HG03354 (cell line): Measurements from ENCODE around the gene CCDC66.
"Not testable (repeated sequence)": the region's sequence is repeated elsewhere in the genome, so short reads cannot be mapped to it uniquely, and the experiment has no call there.

Experiments used
- ATAC-seq: cut with Tn5 transposase; IDR thresholded peaks from one replicate; pipeline ENCODE4 v1.9.1; 2021; ENCODE audit warnings: mild to moderate bottlenecking; ENCODE audit not compliant: unreplicated experiment, poor library complexity, severe bottlenecking

The CCDC66 gene

GRCh38 chr3:56556908-56557830 is at the start of gene CCDC66:
Gene CCDC66 (plus strand): TSS chr3:56557175. CDS start chr3:56557243, 68 bp downstream.
- ATAC-seq: peak; percentile 100

DNA sequence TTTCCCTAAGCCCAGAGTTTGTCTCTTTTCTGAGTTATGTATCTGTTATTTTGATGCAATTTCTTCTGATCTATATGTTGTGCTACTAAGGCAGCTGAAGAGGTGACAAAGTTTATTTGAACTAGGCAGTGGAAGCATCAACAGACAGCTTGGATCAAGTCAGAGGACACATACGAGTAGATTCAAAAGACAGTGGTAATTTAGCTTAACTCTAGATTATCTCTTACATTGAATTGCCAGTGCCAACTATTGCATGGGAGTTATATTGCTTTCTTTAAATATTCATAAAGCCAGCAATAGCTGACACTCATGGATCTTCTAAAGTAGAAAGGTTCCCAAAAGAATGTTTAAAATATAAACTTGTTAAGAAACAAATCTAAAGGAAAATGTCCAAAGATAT is 37.3 kb upstream of the CCDC66 start:
- ATAC-seq: no peak

- ATAC-seq: no peak
Measured at GRCh38 chr3:56522374-56522773, 34.6 kb upstream of the CCDC66 start.

- ATAC-seq: no peak
Measured at GRCh38 chr3:56525291-56525690, 31.7 kb upstream of the CCDC66 start.

DNA sequence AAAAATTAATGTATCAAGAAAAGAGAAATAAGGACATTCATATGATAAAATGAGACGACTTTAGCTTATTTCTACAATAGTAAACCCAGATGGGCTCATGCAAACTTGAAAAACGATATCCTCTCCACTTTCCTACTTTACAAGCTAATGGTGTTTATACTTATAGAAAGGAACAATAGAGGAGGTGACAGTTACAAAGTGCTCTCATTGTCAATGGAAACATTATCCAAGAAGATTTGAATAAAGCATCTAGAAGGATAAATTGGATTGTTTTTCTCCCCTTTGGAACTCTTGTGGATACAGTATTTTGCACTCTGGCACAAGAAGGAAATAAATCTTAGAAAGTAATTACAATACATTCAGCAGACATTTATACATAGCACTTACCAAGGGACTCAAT is 20.2 kb upstream of the CCDC66 start:
- no peak for ATAC-seq

GRCh38 chr3:56547486-56547885 is 9.5 kb upstream of the CCDC66 start:
- ATAC-seq: no peak

- ATAC-seq: no peak
Measured at GRCh38 chr3:56557831-56558170, 826 bp downstream of the CCDC66 start.

DNA sequence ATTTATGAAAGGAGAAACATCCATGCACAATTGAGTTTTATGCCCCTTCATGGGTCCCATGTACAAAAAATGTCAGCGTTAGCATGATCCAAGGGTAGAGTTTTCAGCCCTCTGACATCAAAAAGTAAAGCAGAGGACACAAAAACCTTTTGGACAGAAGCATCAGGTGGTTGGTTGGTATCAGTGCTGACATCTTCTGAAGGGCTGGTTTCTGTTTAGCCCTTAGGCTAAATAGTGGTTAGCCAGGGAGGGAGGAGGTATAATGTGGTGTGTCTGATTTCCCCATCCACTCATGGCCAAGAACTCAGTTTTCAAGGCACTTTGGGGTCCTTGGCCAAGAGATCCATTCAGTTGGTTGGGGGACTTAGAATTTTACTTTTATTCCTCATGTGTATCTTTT is 16.5 kb downstream of the CCDC66 start:
- ATAC-seq: no peak

- not testable (repeated sequence) for ATAC-seq
Measured at GRCh38 chr3:56581941-56582340, 25.0 kb downstream of the CCDC66 start.

DNA sequence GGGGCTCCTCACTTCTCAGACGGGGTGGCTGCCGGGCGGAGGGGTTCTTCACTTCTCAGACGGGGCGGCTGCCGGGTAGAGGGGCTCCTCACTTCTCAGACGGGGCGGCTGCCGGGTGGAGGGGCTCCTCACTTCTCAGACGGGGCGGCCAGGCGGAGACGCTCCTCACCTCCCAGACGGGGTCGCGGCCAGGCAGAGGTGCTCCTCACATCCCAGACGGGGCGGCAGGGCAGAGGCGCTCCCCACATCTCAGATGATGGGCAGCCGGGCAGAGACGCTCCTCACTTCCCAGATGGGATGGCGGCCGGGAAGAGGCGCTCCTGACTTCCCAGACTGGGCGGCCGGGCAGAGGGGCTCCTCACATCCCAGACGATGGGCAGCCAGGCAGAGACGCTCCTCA is 27.3 kb downstream of the CCDC66 start:
- not testable (repeated sequence) for ATAC-seq

DNA sequence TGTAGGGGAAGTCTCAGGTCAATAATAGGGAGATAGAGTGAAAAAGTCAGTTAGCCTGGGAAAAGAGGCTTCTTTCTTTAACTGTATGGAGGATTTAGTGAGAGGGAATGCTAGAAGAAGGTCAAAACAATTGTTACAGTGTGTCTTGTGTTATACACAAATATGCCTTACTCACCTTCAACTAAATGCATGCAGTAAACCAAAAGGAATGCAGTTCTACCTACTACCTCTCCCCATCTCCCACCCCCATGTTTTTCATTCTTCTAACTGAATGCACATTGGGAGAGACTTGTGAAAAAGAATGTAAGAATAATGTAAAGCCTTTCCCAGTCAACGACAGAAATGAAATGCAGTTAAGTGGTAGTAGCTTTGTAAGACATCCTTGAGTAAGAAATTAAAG is 33.8 kb downstream of the CCDC66 start:
- ATAC-seq: no peak

DNA sequence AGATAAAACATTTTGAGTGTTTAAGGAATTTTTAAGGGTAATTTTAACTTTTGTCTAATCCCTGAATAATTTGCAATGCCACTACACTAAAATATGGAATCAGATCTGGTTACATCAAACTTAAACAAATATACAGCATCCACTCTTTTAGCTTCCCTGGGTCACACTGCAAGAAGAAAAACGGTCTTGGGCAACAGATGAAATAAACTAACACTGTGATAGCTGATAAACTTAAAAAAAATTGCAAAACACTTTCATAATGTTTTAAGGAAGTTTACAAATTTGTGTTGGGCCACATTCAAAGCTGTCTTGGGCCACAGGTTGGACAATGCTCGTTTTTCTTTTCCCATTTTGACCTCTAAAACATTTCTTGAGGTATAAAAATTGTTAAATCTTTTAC is 34.3 kb downstream of the CCDC66 start:
- ATAC-seq: no peak

GRCh38 chr3:56593455-56594158 is 36.6 kb downstream of the CCDC66 start:
- no peak for ATAC-seq

DNA sequence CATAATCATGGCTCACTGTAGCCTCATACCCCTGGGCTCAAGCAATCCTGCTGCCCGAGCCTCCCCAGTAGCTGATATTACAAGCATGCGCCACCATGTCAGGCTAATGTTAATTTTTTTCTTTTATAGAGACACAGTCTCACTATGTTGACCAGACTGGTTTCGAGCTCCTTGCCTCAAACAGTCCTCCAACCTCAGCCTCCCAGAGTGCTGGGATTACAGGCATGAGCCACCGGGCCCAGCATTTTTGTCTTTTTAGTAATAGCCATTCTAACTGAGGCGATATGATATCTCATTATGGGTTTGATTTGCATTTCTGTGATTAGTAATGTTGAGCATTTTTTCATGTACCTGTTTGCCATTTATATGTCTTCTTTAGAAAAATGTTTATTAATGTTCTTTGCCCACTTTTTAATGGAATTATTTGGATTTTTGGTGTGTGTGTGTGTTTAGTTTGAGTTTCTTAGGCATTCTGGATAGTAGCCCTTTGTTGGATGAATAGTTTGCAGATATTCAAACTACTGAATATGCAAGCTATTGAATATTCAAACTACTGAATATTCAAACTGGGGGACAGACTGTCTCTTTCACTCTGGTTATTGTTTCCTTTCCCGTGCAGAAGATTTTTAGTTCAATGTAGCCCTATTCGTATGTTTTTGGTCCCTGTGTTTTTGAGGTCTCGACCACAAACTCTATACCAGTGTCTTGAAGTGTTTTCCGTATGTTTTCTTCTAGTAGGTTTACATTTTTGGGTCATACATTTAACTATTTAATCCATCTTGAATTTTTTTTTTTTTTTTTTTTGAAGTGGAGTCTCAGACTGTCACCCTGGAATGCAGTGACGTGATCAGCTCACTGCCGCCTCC is 39.2 kb downstream of the CCDC66 start:
- no peak for ATAC-seq

GRCh38 chr3:56608479-56608878 is 51.5 kb downstream of the CCDC66 start:
- not testable (repeated sequence) for ATAC-seq

GRCh38 chr3:56610669-56611335 is 53.8 kb downstream of the CCDC66 start:
- no peak for ATAC-seq

- ATAC-seq: no peak
Measured at GRCh38 chr3:56611364-56611763, 54.4 kb downstream of the CCDC66 start.

GRCh38 chr3:56612146-56612545 is 55.2 kb downstream of the CCDC66 start:
- no peak for ATAC-seq

DNA sequence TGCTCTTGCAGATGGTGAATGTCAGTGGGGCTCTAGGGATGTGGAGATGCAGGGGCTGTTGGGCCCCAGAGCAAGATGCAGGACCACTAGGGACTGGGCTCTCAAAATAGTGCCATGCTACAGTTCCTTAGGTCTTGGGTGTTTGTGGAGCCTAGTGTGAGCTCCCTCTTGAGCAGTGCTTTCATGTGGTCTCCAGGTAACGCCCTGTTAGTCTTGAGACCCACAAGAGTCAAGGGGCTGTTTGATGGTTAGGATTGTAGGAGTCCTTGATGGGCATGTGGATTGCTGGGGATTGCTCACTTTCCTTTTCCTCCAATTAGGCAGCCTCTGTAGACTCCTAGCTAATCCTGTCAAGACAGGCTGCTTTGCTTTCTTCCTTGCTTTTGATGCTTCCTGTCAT is 56.0 kb downstream of the CCDC66 start:
- ATAC-seq: no peak
